ENCODE results near the gene UTS2R.
"Not testable (repeated sequence)": the region's sequence is repeated elsewhere in the genome, so short reads cannot be mapped to it uniquely, and the experiment has no call there.

The UTS2R gene

GRCh38 chr17:82376042-82376730 is 4.6 kb downstream of the UTS2R start:
- no peak for DNase-seq

- not testable (repeated sequence) for DNase-seq
Observed at GRCh38 chr17:82377294-82377693, 5.7 kb downstream of the UTS2R start.

GRCh38 chr17:82377924-82378740 is 6.6 kb downstream of the UTS2R start:
- DNase-seq, result no peak

- no peak for DNase-seq
Observed at GRCh38 chr17:82378741-82379021, 7.1 kb downstream of the UTS2R start.

- no peak for DNase-seq
Observed at GRCh38 chr17:82380860-82381702, 9.5 kb downstream of the UTS2R start.

- not testable (repeated sequence) for DNase-seq
Observed at GRCh38 chr17:82381703-82382009, 10.1 kb downstream of the UTS2R start.

- DNase-seq, result not testable (repeated sequence)
Observed at GRCh38 chr17:82382220-82382932, 10.8 kb downstream of the UTS2R start.

- DNase-seq, result no peak
Observed at GRCh38 chr17:82382933-82383255, 11.3 kb downstream of the UTS2R start.

GRCh38 chr17:82383411-82383810 is 11.8 kb downstream of the UTS2R start:
- DNase-seq, result no peak

GRCh38 chr17:82384051-82384729 is 12.6 kb downstream of the UTS2R start:
- DNase-seq, result no peak

GRCh38 chr17:82384730-82385481 is 13.3 kb downstream of the UTS2R start:
- no peak for DNase-seq

GRCh38 chr17:82385559-82386254 is 14.1 kb downstream of the UTS2R start:
- no peak for DNase-seq

- no peak for DNase-seq
Observed at GRCh38 chr17:82386255-82386831, 14.8 kb downstream of the UTS2R start.

GRCh38 chr17:82386881-82387704 is 15.5 kb downstream of the UTS2R start:
- DNase-seq, result no peak

- no peak for DNase-seq
Observed at GRCh38 chr17:82387705-82388106, 16.1 kb downstream of the UTS2R start.

GRCh38 chr17:82388223-82388921 is 16.8 kb downstream of the UTS2R start:
- no peak for DNase-seq

- no peak for DNase-seq
Observed at GRCh38 chr17:82388922-82389283, 17.3 kb downstream of the UTS2R start.

GRCh38 chr17:82389379-82389778 is 17.8 kb downstream of the UTS2R start:
- DNase-seq, result no peak
